NCI-H345 treated with DMSO at 0.1 percent for 48 hours (cell line): ENCODE results near the gene POLN.
A peak's percentile ranks its signal among the peaks of the same experiment; 100 is the strongest.

Source experiments
- DNase-seq: peaks from one replicate; lab custom pipeline; 2025; ENCODE audit not compliant: unreplicated experiment; lab: John Stamatoyannopoulos, UW

Gene POLN

GRCh38 chr4:2072971-2073807 is 168.7 kb downstream of the POLN start:
- DNase-seq, result no peak

DNA sequence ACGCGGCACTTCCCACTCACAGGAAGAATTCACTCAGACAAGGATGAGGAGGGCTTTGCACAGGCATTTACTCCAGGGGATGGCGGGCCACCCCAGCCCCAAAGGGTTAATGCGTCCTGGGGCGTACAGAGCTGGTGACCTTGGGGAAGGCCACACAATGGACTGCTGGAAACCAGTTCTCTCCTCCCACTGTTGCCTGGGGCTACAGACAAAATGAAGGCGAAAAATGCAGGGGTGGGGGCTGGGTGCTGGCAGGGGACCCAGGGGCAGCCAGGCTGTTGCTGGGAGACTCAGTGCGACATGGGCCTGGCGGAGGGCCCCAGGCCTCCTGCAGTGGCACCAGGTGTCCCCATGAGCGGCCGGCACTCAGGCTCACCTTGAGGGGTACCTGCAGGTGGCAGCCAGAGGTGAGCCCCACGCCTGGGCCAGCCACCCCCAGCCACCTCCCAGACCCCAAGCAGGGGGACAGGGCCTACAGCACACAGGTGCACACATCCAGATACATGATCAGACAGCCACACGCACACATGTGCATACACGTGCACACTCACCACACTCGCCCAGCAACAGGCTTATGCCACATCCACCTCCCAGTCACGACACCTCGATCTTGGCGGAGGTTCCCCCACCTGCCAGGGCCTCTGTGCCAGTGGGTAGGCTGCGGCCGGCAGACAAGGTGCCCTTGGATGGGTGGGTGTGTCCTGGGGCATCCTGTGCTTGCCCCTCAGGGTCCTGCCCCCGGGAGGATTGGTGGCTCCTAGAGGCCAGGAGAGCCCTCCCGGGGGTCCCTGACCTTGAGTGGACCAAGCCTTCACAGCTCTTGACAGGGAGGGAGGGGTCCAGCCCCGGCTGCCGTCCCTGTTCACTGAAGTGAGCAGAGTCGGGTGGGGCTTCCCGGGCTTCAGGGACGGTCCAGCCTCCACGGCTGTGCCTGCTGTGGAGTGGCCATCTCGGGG is 169.7 kb downstream of the POLN start:
- DNase-seq, result peak; percentile 24

- peak; percentile 20 for DNase-seq
Measured at GRCh38 chr4:2071252-2071911, 170.5 kb downstream of the POLN start.

GRCh38 chr4:2070421-2071251 is 171.3 kb downstream of the POLN start:
- DNase-seq, result no peak

- no peak for DNase-seq
Measured at GRCh38 chr4:2069986-2070385, 171.9 kb downstream of the POLN start.

GRCh38 chr4:2069161-2069971 is 172.6 kb downstream of the POLN start:
- no peak for DNase-seq

GRCh38 chr4:2068566-2068965 is 173.4 kb downstream of the POLN start:
- no peak for DNase-seq

DNA sequence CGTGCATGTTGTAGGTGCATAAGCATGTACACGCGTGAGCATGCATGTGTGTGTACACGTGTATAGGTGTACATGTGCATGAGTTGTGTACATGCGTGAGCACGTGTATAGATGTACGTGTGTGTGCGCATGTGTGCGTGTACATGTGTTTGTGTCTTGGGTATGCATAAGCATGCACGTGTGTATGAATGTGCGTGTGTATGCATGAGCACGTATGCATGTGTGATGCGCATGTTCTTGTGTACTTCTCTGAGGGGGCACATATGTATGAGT is 173.8 kb downstream of the POLN start:
- DNase-seq, result no peak

- no peak for DNase-seq
Measured at GRCh38 chr4:2067446-2068197, 174.3 kb downstream of the POLN start.

DNA sequence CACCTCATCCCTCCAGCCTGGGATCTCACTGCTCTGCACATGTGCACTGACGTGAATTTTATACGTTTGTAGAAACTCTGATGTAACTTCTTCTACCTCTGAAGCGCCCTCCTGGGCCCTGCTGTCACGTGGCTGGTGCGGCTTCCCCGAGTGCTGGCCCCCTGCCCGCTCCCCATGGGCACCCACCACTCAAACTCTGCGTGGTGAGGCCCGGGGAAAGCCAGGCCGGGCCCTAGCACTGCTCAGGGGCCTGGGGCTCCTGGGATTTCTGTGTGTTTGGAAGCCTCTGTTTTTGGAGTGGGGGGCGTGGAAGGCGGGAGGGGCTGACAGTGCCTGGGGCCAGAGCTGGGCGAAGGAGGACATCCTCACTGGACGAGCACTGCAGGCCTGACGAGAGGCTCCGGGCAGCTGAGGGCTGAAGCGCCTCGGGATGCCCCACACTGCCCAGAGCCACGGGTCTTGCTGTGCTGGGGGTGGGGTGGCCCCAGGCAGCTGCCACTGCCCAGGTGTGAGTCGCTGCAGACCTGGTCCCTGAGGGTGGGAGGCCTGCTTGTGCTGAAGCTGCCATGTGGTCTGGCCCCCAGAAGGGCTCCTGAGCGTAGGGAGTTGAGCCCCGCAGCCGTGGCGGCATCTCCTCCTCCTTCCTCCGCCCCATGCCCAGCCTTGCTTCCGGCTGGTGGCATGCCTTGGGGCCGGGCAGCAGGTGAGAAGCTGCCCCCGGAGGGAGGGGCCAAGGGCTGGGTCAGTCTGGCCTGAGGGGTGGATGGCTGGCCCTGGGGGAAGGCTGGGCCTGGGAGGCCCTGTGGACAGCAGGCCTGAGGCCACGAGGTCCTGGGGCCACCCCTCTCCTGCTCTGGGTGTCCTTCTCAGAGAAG is 175.1 kb downstream of the POLN start:
- DNase-seq, result no peak

DNA sequence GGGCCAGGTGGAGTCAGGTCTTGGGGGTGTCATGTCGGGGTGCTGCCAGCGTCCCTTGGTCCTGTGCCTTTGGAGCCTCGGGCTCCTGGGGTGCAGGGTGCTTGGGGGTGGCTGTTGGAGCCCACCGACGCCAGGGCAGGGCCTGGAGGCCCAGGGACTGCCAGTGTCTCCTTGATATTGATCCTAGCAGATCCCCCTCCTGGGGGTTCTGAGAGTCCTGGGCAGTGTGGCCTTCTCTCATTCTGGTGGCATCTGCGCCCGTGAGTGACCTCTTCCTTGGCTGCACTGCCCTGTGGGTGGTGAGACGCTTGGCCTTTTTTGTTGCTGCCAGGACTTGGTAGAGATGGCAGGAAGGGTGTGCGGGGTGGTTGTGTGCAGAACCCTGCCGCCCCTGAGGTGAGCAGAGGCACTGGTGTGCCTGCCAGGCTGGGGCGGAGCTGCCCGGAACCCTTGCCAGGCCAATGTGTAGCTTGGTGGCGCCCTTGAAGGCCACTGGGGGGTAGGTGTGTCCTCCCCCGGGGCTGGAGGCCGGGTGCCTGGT is 175.8 kb downstream of the POLN start:
- no peak for DNase-seq

GRCh38 chr4:2065106-2065930 is 176.6 kb downstream of the POLN start:
- DNase-seq, result no peak

DNA sequence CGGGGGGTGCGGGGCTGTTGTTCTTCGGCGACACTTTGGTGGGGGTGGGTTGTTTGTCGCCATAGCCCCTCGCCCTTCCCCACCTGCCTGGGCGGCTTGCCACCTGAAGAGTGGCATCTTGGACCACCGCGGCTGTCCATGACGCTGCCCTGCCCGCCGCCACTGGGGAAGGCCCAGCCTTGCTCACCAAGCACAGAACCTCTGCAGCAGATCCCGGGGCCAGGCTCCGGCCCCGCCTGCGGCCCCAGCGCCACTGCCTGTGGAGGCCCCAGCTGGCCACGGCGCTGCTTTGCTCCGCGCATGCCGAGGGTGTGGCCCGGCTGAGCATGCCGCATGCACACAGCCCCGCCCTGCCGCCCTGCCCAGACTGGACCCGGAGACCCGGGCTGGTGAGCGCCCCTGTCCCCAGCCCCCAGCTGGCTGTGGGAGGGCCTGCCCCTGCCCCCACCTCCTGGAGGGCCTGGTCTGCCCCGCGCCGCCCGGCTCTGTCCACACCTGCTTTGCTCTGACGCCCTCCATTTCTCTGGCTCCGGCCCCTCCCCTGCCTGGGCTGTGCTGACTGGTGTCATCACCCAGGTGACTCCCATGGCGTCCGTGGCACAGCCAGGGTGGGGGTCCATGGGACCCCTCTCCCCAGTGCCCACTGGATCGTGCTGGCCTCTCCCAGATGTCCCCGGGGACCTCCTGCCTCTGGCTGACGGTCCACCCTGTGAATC is 177.5 kb downstream of the POLN start:
- DNase-seq, result no peak

- DNase-seq, result no peak
Measured at GRCh38 chr4:2063557-2064275, 178.2 kb downstream of the POLN start.

DNA sequence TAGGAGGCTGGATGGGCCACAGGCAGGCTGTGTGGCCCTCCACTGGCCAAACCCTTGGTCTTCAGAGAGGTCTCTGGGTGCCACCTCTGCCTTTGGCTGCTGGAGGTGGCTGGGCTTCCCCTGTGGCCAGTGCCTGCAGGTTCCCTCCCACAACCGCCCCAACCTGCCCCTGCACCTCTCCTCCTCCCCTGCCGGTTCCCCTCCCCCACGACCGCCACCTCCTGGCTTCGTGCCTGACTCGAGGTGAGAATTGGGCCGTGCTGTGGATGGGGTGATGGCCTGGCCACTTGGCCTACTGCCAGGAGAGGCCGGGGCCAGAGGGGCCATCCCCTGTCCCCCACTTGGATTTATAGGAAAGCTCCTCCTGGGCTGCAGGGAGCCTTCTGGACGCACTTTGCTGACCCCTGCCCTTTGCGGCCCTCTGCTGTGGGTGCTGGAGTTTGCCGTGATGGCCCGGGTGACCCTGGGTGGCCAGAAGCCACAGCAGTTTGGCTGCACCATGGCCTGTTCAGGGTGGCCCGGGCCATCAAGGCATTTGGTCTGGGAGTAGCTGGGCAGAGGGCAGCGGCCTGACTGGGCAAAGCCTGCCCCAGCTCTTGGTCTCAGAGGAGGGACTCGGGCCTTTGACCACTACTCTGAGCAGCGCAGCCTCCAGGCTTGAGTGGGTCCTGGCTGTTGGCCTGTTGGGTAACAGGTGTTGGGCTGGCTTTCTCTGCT is 179.0 kb downstream of the POLN start:
- DNase-seq, result no peak
